PFSK-1 (cell line): ENCODE measurements around the gene TYW3.

Source experiments
- FOXP2 ChIP-seq: optimal IDR thresholded peaks from 2 replicates; pipeline ENCODE3; 2011; ENCODE audit warnings: borderline replicate concordance, control low read depth, inconsistent platforms; ENCODE audit not compliant: insufficient read depth; ENCODE audit errors: extremely low read length, extremely low read depth
- POLR2AphosphoS5 ChIP-seq: IDR thresholded peaks from 2 replicates; pipeline ENCODE4 v1.6.1; 2012; ENCODE audit warnings: low read depth, mild to moderate bottlenecking, control low read depth, low read length, moderate library complexity
- REST ChIP-seq, 2 experiments: IDR thresholded peaks; 2 replicates each; pipeline versions ENCODE4 v1.6.1 to v1.8.0; 2011 to 2012; ENCODE audit warnings: low read depth in 2 of 2, low read length in 2 of 2, control low read depth in 1 of 2, inconsistent platforms in 1 of 2, mild to moderate bottlenecking in 1 of 2, moderate library complexity in 1 of 2; ENCODE audit not compliant: insufficient read depth in 1 of 2
- TAF1 ChIP-seq: IDR thresholded peaks from 2 replicates; pipeline ENCODE4 v1.6.1; 2012; ENCODE audit warnings: low read length, control low read depth, borderline replicate concordance; ENCODE audit not compliant: insufficient read depth

DNA sequence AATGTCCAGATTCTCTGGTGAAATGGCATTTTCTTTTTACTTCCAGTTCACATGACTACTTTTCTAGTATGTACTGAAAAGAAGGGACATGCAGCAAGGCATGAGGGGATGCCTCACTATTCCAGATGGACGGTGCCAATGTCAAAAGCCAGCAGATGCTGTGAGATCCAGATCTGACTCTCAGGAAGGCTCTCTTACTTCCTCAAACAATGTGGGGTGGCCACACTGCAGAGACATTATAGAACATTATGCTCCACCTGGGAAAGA is 17.8 kb upstream of the TYW3 start:
- TF ChIP-seq POLR2AphosphoS5 (no peak), REST (IDR thresholded peaks at IDR 0.05; ENCODE audit: insufficient read depth in 1 of 2, low read depth in 2 of 2, low read length in 2 of 2) (no peak), TAF1 (no peak), FOXP2 (no peak)
